Testis (tissue), 2 donors: Measurements from ENCODE around the gene ZNF740.

Source experiments
- POLR2A ChIP-seq: fragments of 450-650 bp; IDR thresholded peaks from one replicate; pipeline ENCODE4 v1.6.1; 2017; ENCODE audit warnings: antibody characterized with exemption, mild to moderate bottlenecking, moderate library complexity
- TF ChIP-seq, protein P1 (sequence below), 3 experiments: fragments of 450-650 bp in 2 of 3; fragments of 200-600 bp in 1 of 3; sonication (generic) in 1 of 3; IDR thresholded peaks; one replicate each; pipeline ENCODE4 v1.5.1; 2016 to 2019; ENCODE audit warnings: antibody characterized with exemption in 3 of 3, mild to moderate bottlenecking in 2 of 3, moderate library complexity in 1 of 3

- no peak for TF ChIP-seq POLR2A
- TF ChIP-seq, protein P1, sequence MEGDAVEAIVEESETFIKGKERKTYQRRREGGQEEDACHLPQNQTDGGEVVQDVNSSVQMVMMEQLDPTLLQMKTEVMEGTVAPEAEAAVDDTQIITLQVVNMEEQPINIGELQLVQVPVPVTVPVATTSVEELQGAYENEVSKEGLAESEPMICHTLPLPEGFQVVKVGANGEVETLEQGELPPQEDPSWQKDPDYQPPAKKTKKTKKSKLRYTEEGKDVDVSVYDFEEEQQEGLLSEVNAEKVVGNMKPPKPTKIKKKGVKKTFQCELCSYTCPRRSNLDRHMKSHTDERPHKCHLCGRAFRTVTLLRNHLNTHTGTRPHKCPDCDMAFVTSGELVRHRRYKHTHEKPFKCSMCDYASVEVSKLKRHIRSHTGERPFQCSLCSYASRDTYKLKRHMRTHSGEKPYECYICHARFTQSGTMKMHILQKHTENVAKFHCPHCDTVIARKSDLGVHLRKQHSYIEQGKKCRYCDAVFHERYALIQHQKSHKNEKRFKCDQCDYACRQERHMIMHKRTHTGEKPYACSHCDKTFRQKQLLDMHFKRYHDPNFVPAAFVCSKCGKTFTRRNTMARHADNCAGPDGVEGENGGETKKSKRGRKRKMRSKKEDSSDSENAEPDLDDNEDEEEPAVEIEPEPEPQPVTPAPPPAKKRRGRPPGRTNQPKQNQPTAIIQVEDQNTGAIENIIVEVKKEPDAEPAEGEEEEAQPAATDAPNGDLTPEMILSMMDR (IDR thresholded peaks at IDR 0.05), result no peak
These were observed 19.2 kb upstream of the ZNF740 start for GRCh38 chr12:53161119-53161911.
